Vagina (tissue), 2 donors: ENCODE results near the gene DNAH12.
"Not testable (repeated sequence)": the region's sequence is repeated elsewhere in the genome, so short reads cannot be mapped to it uniquely, and the experiment has no call there.

Experiments
- CTCF ChIP-seq, 3 experiments: fragments of 450-650 bp in 2 of 3; fragments of 200-600 bp in 1 of 3; sonication (generic) in 1 of 3; IDR thresholded peaks; one replicate each; pipeline ENCODE4 v1.5.1; 2017 to 2019; ENCODE audit warnings: antibody characterized with exemption in 3 of 3, mild to moderate bottlenecking in 2 of 3, moderate library complexity in 2 of 3
- POLR2A ChIP-seq, 2 donors: fragments of 450-650 bp; IDR thresholded peaks; one replicate each; pipeline ENCODE4 v1.6.1; 2017; ENCODE audit warnings: antibody characterized with exemption in 2 of 2, mild to moderate bottlenecking in 2 of 2, moderate library complexity in 2 of 2

- not testable (repeated sequence) for TF ChIP-seq CTCF, POLR2A (IDR thresholded peaks at IDR 0.05)
Observed at GRCh38 chr3:57365089-57365488, 179.1 kb downstream of the DNAH12 start.
